Activated naive CD4-positive, alpha-beta T cell treated with anti-CD3 and anti-CD28 coated beads, Interleukin-2, amount 50 U/mL, for 16 hours (primary cell): ENCODE measurements around the gene PLA2G4A.

Experiments used
- DNase-seq: peaks from one replicate; pipeline ENCODE4 v3.0.0-alpha.2; 2020

The PLA2G4A gene

DNA sequence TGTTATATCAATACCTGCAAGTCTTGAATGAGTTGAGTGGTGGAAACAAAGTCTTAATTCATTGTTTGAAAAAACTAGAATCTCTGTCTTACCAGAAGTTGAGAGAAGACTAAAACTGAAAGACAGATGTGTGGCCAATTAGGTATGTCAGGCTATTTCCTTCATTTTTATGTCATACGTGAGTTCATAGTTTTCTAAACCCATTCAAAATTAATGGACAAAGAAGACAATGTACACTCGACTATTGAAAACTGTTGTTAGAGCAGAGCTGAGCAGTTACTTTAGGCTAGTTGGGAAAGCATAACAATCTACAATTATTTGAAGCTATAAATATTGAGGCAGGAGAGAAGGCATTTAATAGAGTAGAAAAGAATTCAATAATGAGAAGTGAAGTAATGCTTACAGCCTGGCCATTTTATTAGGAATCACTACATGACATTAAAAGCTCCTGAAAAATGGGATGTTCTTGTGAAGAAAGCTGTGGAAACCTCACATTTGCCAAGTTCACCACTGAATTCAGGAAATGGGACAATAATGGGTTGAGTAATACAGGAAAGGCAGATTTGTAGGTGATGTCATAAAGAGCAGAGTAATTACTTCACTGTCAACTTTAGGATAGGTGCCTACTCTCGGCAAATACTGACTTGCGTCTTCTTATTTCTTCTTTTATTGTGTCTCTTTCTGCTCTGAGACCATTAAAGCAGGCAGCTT, 204.4 kb downstream of the PLA2G4A start:
- no peak for DNase-seq

GRCh38 chr1:187033693-187034390, 205.1 kb downstream of the PLA2G4A start:
- DNase-seq: no peak

DNA sequence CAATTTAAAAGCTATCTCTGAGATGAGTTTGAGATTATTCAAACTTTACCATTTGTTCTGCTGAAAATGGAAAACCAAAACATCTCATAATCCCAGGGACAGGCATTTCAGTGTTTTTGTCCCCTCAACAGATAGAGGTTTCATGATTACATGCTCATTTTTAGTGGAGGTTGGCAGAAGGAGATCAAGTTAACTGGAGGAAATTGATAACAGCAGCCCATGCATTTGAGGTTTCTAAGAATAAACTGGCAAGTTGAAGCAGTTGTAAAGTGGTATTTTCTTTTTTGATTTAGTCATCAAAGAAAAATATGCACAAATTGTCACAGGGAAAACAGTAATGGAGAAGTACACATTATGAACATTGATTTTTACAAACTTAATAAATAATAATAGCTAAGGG, 205.8 kb downstream of the PLA2G4A start:
- DNase-seq: no peak

GRCh38 chr1:187037973-187038553, 209.3 kb downstream of the PLA2G4A start:
- DNase-seq: no peak
